Fibroblast of skin of left biceps (primary cell): ENCODE data around the gene IKZF3.
"Not testable (repeated sequence)": the region's sequence is repeated elsewhere in the genome, so short reads cannot be mapped to it uniquely, and the experiment has no call there.

Source experiments
- DNase-seq, 2 experiments: peaks; one replicate each; pipeline ENCODE4 v3.0.0-alpha.2; 2013; ENCODE audit warnings: low read depth in 2 of 2

Gene IKZF3

DNA sequence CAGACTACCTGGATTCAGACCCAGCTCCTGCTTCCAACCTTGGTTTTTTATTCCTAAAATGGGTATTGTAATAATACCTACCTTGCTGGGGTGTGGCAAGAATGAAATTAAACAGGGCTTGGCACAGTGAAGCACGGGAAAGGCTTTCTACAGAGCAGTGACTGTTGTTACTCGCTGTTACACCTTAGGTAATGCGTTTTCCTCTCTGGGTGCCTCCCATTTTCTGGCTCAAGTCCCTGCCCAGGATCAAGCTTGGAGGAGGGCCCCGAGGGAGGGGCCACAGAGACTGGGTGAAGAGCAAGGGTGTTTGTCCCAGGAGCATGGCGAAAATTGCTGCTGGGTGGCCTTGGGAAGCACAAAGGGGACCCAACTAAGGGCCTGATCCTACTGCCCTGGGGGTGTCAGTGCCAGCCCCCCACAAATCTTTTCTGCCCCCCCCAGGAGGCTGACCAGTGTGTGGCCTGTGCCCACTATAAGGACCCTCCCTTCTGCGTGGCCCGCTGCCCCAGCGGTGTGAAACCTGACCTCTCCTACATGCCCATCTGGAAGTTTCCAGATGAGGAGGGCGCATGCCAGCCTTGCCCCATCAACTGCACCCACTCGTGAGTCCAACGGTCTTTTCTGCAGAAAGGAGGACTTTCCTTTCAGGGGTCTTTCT lies 147.1 kb downstream of the IKZF3 start:
- no peak for DNase-seq

- no peak for DNase-seq
Observed at GRCh38 chr17:39716073-39716818, 147.9 kb downstream of the IKZF3 start.

- DNase-seq: no peak
Observed at GRCh38 chr17:39715375-39716072, 148.6 kb downstream of the IKZF3 start.

- no peak for DNase-seq
Observed at GRCh38 chr17:39714234-39714633, 149.9 kb downstream of the IKZF3 start.

DNA sequence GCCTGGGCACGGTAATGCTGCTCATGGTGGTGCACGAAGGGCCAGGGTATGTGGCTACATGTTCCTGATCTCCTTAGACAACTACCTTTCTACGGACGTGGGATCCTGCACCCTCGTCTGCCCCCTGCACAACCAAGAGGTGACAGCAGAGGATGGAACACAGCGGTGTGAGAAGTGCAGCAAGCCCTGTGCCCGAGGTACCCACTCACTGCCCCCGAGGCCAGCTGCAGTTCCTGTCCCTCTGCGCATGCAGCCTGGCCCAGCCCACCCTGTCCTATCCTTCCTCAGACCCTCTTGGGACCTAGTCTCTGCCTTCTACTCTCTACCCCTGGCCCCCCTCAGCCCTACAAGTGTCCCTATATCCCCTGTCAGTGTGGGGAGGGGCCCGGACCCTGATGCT lies 152.3 kb downstream of the IKZF3 start:
- no peak for DNase-seq

DNA sequence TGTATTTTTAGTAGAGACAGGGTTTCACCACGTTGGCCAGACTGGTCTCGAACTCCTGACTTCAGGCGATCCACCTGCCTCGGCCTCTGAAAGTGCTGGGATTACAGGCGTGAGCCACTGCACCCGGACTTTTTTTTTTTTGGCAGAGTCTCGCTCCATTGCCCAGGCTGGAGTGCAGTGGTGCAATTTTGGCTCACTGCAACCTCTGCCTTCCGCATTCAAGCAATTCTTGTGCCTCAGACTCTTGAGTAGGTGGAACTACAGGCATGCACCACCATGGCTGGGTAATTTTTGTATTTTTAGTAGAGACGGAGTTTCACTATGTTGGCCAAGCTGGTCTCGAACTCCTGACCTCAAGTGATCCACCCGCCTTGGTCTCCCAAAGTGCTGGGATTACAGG lies 153.0 kb downstream of the IKZF3 start:
- DNase-seq: not testable (repeated sequence)

- no peak for DNase-seq
Observed at GRCh38 chr17:39709998-39710964, 153.8 kb downstream of the IKZF3 start.

DNA sequence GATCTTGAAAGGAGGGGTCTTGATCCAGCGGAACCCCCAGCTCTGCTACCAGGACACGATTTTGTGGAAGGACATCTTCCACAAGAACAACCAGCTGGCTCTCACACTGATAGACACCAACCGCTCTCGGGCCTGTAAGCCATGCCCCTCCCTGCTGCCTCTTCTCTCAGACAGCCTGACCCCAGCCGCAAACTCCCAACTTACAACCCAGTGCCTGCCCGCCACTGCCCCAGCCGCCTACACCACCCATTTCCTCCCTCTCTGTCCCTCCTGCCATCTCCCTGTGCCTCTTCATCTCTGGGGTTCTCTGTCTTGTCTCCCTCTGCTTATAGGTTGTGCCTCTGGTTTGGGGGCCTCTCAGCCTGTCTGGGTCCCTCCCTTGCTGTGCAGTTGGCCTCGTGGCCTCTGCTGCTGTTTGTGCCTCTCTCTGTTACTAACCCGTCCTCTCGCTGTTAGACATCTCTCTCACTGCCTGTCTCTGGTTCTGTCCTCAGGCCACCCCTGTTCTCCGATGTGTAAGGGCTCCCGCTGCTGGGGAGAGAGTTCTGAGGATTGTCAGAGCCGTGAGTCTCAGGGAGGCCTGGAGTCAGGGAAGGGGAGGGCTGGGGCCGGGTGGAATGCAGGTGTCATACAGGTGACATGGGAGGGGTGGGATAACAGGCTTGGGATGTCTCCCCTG lies 154.7 kb downstream of the IKZF3 start:
- DNase-seq: no peak
